GM18867 (cell line): ENCODE results near the gene HS1BP3.
A peak's percentile ranks its signal among the peaks of the same experiment; 100 is the strongest.

Experiments used
- ATAC-seq: cut with Tn5 transposase; IDR thresholded peaks from one replicate; pipeline ENCODE4 v1.9.1; 2021; ENCODE audit warnings: mild to moderate bottlenecking, moderate library complexity; ENCODE audit not compliant: unreplicated experiment

Gene HS1BP3

DNA sequence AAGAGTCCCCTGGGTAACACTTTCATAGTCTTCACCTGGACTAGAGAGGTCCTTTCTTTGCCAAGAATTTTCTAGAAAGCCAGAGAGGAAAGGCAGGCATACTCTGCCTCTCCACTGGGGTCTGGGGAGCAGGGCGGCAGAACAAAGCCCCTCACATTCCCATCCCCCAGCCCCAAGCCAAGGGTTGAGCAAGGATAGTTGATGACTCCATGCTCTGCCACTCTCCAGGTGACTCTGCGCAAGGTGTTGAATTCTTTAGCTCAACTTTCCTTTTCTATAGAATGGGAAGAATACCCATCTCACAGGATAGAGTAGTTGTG, 13.1 kb upstream of the HS1BP3 start:
- no peak for ATAC-seq

- ATAC-seq = no peak
These were observed 12.5 kb upstream of the HS1BP3 start for GRCh38 chr2:20663196-20664070.

- no peak for ATAC-seq
These were observed 11.5 kb upstream of the HS1BP3 start for GRCh38 chr2:20662308-20662937.

DNA sequence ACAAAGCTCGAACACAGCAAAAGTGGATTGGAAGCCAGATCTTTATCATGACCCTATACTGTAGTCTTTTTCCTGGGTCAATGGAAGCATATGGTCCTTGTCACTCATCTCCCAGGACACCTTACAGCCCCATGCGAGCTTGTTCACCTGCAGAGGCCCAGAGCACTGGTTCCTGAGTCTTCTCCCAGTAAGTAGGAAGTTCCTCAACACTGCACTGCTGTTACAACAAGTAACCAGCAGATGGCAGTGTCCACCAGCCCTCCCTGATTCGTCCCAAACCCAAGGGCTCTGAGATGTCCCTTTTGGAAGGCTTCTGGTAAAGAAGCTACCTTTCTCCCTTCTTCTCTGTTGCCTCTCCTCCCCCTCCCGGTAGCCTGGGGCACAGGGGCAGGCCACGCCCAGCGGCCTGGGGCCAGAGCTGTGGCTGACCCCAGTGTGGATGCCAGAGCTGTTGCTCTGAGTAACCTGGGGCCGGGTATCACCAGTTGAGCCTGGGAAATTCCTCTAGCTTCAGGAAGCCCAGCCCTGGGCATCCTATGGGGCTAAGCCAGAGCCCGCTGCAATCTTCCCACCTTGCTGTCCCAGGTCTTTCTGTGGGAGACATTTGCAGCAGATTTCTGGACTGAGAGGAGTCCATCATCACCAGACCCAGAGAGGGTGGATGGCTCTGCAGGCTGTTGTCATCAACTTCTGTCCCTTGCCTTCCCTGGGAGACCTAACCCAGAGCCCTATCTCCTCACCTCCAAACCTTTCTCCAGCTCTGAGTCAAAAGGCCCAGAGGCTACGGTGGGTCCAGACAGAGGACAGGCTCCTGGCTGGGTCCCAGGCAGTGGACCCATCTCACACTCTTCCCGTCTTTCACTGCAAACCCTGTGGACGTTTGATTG, 10.8 kb upstream of the HS1BP3 start:
- peak; percentile 61 for ATAC-seq

- ATAC-seq = no peak
These were observed 9.9 kb upstream of the HS1BP3 start for GRCh38 chr2:20660506-20661420.

DNA sequence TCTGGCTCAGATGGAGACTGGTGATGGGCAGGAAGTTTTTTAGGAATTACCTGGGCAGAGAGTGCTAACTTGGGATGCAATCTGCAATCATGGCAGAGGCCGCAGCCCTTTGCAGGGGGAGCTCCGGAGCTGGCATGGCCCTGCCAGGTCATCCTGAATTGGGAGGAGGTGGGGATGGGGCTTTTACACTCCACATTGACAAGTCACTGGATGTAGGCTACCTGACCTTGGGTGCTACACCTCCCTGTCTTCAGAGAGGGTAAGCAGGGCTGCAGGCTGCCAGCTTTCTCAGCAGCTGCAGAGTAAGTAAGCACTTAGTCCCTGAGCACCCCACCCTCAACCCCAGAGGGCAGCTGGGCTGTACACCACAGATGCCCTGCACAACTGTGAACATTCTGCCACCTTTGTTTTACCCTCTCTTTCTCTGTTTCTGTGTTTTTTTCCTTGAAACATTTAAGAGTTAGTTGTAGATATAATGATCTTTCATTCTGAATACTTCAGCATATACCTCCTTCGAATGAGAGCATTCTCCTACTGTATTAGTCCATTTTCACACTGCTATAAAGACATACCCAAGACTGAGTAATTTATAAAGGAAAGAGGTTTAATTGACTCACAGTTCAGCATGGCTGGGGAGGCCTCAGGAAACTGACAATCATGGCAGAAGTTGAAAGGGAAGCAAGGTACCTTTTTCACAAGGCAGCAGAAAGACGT, 6.8 kb upstream of the HS1BP3 start:
- no peak for ATAC-seq

DNA sequence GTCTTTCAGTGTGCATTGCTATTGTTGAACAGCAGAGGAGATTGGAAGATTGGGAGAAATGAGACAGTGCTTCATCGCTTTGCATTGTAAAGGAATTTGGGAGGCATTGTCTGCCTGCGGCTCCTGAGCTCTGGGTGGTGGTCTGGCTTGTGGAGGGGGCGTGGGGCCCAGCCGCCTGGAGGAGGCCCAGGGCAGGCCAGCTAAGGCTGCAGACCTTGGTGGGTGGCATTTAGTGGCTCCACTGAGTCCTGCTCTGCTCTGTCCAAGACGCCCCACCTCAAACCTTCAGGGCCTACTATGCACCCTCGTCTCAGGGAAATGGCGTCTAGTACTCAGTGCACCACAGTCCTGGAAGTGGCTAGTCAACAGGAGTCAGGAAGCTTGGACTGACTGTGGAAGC, 5.7 kb upstream of the HS1BP3 start:
- ATAC-seq = no peak

DNA sequence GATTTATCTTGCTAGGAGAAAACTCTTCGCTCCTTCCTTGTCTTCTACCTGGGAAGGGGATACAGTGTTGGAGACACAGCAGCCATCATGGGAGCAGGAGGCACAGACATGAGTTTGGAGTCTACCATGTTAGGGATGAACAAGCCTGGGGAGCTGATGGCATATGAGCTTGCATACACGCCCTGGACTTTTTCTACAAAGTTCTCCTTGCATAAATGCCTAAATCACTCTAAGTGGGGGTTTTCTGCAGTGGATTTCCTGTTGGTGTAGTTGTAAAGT, 3.6 kb upstream of the HS1BP3 start:
- no peak for ATAC-seq

DNA sequence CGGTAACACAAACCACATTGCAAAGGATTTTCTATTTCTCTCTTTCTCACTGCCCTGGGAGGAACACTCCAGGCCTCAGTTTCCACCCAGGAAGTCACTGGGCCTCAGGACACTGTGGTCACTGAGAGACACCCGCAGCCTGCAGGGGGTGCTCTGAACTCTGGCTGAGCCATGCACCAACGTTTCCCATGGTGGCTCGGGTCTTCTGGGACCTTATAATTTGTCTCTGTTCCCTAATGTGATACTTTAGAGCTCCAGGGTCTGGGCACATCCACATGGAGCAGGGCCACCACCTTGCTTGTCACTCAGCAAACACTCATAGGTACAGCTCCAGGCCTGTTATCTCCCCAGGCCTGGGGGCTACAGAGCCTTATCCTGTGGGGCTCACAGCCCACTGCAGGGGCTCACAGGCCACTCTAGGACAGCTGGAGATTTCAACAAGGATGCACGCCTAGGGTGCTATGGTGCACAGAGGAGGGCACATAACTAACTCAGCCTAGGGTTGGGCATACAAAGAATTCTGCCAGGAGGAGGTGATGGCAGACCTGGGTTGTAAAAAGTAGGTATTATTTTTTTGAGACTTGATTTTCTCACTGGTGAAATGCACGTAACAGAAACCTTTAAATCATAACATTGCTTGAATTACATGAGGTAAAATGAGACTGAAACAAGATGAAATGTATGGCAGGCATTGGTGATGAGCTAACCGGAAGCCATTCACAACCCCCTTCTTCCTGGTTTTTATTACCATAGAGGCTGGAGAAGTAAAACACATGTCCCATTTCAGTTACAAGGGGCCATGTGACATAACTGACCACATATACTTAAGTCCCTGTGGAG, 3.0 kb upstream of the HS1BP3 start:
- ATAC-seq = no peak

DNA sequence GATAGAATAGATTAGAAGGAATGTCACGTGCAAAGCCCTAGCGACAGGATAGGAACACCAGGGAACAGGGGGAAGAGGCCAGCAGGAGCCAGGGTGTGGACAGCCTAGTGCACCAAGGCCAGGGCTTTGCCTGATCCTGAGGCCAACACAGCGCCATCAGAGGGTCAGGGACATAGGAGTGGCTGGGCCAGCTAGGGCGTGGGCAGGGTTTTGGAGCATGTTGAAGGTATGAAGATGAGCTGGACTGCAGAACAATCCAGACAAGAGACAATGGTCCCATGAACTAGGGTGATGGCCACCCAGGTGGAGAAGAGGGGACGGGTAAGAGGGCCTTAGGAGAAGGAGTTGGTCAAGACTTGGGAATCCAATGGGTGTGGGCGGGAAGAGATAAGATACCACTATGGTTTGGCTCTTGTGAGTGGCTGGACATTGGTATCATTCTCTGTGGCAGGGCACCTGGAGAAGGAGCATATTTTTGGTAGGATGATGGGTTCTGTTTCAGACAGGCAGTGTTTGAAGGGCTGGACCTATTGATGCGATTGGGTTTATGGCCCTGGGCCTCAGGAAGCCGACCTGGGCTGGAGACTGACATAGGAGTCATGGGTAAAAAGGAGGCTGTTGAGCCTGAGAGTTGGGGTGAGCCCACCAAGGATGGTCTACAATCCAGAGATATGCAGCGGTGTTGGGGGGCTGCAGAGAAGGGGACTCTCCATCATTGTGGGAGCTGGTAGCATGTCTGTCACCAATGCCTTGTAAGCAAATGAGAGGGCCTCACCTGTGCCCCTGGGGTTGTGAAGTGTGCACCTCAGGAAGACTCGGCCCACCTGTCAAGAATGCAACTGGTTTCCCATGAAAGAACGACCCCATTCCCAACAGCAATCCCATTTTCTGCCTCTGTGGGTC, 2.0 kb upstream of the HS1BP3 start:
- ATAC-seq = no peak

DNA sequence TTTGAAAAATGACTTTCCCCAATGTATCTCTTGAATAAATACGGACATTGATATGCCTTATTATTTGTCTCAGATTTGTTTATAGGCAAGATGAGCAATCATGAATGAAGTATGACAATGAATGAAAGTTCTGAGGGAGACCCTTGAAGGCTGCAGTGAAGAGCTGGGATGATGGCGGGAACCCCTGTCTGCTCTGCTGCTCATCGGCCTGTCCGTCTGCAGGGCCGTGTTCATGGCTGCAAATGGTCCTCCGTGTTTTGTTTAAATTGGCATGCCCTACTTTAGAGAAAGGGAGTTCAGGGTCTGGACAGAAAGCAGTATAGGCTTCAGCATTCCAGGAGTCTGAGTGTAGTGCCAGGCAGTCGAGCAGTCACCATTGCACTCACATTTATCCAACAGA, 1.2 kb upstream of the HS1BP3 start:
- no peak for ATAC-seq

GRCh38 chr2:20651731-20652099, 817 bp upstream of the HS1BP3 start:
- ATAC-seq = no peak

GRCh38 chr2:20650393-20650876, 463 bp downstream of the HS1BP3 start:
- peak; percentile 18 for ATAC-seq

DNA sequence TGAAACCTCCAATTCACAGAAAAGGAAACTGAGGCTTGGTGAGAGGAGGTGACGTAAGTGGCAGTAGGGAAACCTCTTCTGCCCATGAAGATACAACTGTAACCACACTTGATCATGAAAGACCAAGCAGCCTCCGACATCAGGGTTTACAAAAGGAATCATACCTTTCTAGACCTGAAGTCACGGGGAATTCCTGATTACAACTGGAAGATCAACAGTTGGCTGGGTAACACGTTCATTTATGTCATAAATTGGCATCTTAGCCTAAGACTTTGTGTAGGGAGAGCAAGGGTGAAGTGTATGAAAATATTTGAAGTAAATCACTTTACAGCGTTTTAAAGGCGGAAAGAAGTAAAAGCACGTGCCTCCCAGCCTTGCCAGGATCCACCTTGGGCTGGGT, 922 bp downstream of the HS1BP3 start:
- no peak for ATAC-seq

DNA sequence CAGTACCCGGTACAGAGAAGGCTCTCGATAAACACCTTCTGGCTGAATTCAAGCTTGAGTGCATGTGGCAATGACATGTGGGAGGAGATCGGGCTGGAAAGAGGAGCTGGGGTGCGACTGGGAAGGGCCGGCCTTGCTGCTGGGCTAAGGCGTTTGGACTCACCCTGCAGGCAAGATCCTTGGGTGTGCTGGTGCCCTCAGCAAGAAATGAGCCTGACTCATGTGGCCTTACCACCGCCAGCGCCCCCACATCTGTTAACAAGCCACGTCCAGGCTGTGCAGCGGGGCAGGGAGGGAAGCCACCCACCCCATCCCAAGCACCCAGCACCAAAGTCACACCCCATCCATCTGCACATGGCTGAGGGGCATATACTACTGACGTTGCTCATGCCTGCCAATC, 1.3 kb downstream of the HS1BP3 start:
- ATAC-seq = no peak

DNA sequence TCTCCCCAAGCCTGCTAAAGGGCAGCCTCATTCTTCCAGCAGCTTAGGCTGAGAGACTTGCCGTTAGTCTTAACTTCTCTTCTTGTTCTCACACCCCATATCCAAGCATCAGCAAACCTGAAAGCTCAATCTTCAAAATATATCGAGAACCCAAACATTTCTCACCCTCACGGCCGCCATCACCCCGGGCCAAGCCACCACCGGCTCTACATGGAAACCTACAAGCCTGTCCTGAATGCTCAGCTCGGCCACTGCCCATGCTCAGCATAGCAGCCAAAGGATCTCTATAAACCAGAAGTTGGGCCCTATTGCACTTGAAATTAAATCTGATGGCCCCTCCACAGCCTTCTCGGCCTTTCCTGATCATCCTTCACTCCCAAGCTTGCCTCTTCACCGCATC, 2.1 kb downstream of the HS1BP3 start:
- ATAC-seq = no peak

- no peak for ATAC-seq
These were observed 2.7 kb downstream of the HS1BP3 start for GRCh38 chr2:20648206-20648605.

DNA sequence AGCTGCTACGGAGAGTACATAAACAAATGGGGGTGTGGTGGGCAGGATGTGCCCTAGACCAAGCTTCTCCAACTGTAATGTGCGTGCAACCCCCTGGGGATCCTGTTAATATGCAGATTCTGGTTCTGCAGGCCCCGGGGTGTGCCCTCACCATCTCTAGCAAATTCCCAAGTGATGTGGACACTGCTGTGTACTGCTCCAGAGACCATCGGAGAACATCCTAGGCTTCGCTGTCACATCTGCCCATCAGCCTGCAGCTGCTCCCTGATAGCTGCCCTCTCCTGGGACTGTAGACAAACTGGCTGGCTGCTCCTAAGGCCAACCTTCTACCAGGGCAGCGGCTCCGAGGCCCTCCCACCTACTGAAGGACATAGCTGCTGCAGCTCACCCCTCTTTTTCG, 3.2 kb downstream of the HS1BP3 start:
- no peak for ATAC-seq
